Transverse colon (tissue), 4 donors: ENCODE measurements around the gene KCP. TPM values are rescaled to one million over a fixed set of nuclear protein-coding genes. Genes with fewer than 3 reads are reported as not detected.
A peak's percentile ranks its signal among the peaks of the same experiment; 100 is the strongest.

ENCODE experiments used
- DNase-seq: peaks from one replicate; pipeline ENCODE4 v3.0.0-alpha.2; 2019
- H3K27ac ChIP-seq, 4 donors: fragments of 200-600 bp; sonication (generic); 2 replicates each; pipeline ENCODE4 v1.5.1; 2016 to 2018; ENCODE audit warnings: inconsistent platforms in 4 of 4
- H3K27me3 ChIP-seq: fragments of 200-600 bp; sonication (generic); 2 replicates; pipeline ENCODE4 v1.5.1; 2017; ENCODE audit warnings: inconsistent platforms
- H3K36me3 ChIP-seq, 4 donors: fragments of 200-600 bp; sonication (generic); 2 replicates each; pipeline ENCODE4 v1.5.1; 2017 to 2019; ENCODE audit warnings: inconsistent platforms in 4 of 4
- H3K4me1 ChIP-seq, 4 donors: fragments of 200-600 bp; sonication (generic); 2 replicates each; pipeline ENCODE4 v1.5.1; 2017 to 2020; ENCODE audit warnings: inconsistent platforms in 4 of 4
- H3K4me3 ChIP-seq, 4 donors: fragments of 200-600 bp; sonication (generic); 1 replicate in 1 of 4; 2 replicates in 3 of 4; pipeline versions ENCODE4 v1.5.1 to v1.6.1; 2017 to 2019; ENCODE audit warnings: inconsistent platforms in 4 of 4
- H3K9me3 ChIP-seq, 2 donors: fragments of 200-600 bp; sonication (generic); 2 replicates each; pipeline ENCODE4 v1.5.1; 2017 to 2019; ENCODE audit warnings: inconsistent platforms in 2 of 2
- EP300 ChIP-seq: sonication (generic); formaldehyde crosslinking; IDR thresholded peaks from one replicate; pipeline ENCODE4 v1.6.1; 2017; ENCODE audit warnings: antibody characterized with exemption, low read depth
- POLR2A ChIP-seq: fragments of 450-650 bp; IDR thresholded peaks from one replicate; pipeline ENCODE4 v1.6.1; 2016; ENCODE audit warnings: antibody characterized with exemption, mild to moderate bottlenecking, moderate library complexity
- POLR2AphosphoS5 ChIP-seq, 3 donors: sonication (generic); formaldehyde crosslinking; IDR thresholded peaks; one replicate each; pipeline ENCODE4 v1.6.1; 2016; ENCODE audit warnings: antibody characterized with exemption in 3 of 3
- WGBS, 2 donors: methylation state at CpG; one replicate each; pipeline ENCODE4 v1.1.5; 2018; ENCODE audit warnings: low coverage in 1 of 2; 5-methylcytosine and 5-hydroxymethylcytosine counted together
- in situ Hi-C, 4 donors: fragments of 200-750 bp; cut with MboI; loops; one replicate each; pipeline versions ENCODE4 v1.15.0 to v1.15.1; 2017; ENCODE audit warnings: low sequenced_read_pairs in 3 of 4, low pct_ligation_motif_present in 1 of 4, low pct_unique_long_range_greater_than_20kb in 1 of 4
- intact Hi-C: fragments of 100-400 bp; cut with DNase I; formaldehyde crosslinking; loops from one replicate; pipeline ENCODE4 v1.15.1; 2023; ENCODE audit warnings: low total_unique reads
- total RNA-seq, 4 donors: library from RNA; depleted of rRNA; stranded (reverse); fragments of >200 nt; gene quantifications; one replicate each; pipeline ENCODE4 v1.1.0, GENCODE V29; 2016
- TF ChIP-seq, protein P1 (sequence below), 5 experiments: fragments of 200-600 bp in 3 of 5; fragments of 450-650 bp in 2 of 5; sonication (generic) in 3 of 5; IDR thresholded peaks; 1 replicate in 2 of 5; 2 replicates in 3 of 5; pipeline ENCODE4 v1.5.1; 2016 to 2017; ENCODE audit warnings: antibody characterized with exemption in 5 of 5, inconsistent platforms in 3 of 5, mild to moderate bottlenecking in 2 of 5, moderate library complexity in 1 of 5

Gene KCP
- total RNA-seq, 4 donors from 2014 or later: 0.32 to 0.75 (median 0.68) TPM; not detected in 1

DNA sequence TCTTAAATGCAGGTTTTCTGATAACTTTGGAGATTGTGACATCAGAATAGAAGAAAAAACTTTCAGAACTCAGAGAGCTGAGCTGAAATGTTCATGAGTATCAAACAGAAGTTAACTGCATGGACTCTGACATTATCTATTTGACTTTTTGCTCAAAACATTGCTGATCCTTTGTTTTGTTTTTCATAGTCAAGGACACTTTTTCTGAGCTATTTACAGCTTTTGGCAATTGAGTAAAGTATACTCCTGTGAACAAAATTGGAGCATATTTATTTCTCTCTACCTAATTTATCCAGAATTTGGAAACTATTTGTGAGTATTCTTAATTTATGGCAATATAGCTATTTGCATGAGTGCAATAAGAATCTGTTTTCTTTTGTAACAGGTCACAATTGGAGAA, 11.1 kb downstream of the KCP start:
- H3K36me3 ChIP-seq: no peaks in the 10 kb centered on the region
- in situ Hi-C loops (loop anchor here in 1 of 4 donors (25.0 kb wide), 1 partner anchor 287 kb away; no protein-coding TSS in a partner anchor), intact Hi-C loops (no loop called here)
- H3K9me3 ChIP-seq: peaks cover 0 to 3% of the 10 kb centered on the region in 2 donors
- no peaks in the 10 kb centered on the region for H3K27me3 ChIP-seq
- no peak for DNase-seq
- no peak for TF ChIP-seq EP300
- TF ChIP-seq POLR2A: no peak
- TF ChIP-seq, protein P1, sequence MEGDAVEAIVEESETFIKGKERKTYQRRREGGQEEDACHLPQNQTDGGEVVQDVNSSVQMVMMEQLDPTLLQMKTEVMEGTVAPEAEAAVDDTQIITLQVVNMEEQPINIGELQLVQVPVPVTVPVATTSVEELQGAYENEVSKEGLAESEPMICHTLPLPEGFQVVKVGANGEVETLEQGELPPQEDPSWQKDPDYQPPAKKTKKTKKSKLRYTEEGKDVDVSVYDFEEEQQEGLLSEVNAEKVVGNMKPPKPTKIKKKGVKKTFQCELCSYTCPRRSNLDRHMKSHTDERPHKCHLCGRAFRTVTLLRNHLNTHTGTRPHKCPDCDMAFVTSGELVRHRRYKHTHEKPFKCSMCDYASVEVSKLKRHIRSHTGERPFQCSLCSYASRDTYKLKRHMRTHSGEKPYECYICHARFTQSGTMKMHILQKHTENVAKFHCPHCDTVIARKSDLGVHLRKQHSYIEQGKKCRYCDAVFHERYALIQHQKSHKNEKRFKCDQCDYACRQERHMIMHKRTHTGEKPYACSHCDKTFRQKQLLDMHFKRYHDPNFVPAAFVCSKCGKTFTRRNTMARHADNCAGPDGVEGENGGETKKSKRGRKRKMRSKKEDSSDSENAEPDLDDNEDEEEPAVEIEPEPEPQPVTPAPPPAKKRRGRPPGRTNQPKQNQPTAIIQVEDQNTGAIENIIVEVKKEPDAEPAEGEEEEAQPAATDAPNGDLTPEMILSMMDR (IDR thresholded peaks at IDR 0.05): no peak
- no peak for TF ChIP-seq POLR2AphosphoS5 (IDR thresholded peaks at IDR 0.05)
- H3K4me1 ChIP-seq: peaks cover 0 to 5% (median 0%) of the 10 kb centered on the region in 4 donors
- no peak overlapping the region for H3K4me3 ChIP-seq
- no peak overlapping the region for H3K27ac ChIP-seq

- DNase-seq: no peak
- no peak overlapping the region for H3K27ac ChIP-seq
- peaks cover 5 to 19% (median 7%) of the 10 kb centered on the region in 4 donors for H3K4me1 ChIP-seq
- H3K27me3 ChIP-seq: peaks cover 18% of the 10 kb centered on the region
- peaks cover 0 to 3% of the 10 kb centered on the region in 2 donors for H3K9me3 ChIP-seq
- no peaks in the 10 kb centered on the region for H3K36me3 ChIP-seq
- H3K4me3 ChIP-seq: no peak overlapping the region
- in situ Hi-C loops (loop anchor here in 1 of 4 donors (25.0 kb wide), 1 partner anchor 283 kb away; no protein-coding TSS in a partner anchor), intact Hi-C loops (no loop called here)
- 71% methylated on average over 3 of the region's 3 CpGs; no CpG with 5 or more reads in 1 of the 2 donors for WGBS, 2 donors
- TF ChIP-seq, protein P1 (IDR thresholded peaks at IDR 0.05): no peak
- TF ChIP-seq POLR2AphosphoS5 (IDR thresholded peaks at IDR 0.05) (no peak), EP300 (no peak), POLR2A (no peak)
These were observed 15.2 kb downstream of the KCP start for GRCh38 chr7:128895320-128895719.

DNA sequence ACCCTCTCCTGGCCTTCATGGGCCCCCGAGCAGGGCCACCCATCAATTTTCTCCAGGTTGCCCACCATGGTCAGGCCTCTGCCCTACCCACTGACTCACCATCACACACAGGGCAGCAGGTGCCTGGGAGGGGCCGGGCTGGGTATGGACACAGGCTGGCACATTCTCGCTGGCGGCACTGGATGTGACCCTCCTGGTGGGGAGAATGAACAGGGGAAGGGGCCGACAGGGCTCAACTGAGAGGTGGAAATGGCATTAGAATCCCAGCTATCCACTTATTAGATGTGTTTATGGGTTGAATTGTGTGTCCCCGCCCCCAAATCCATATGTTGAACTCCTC, 16.4 kb downstream of the KCP start:
- no peak for DNase-seq
- Histone ChIP-seq H3K36me3 (no peaks in the 10 kb centered on the region), H3K4me3 (no peak overlapping the region), H3K9me3 (peaks cover 0 to 3% of the 10 kb centered on the region in 2 donors), H3K27me3 (peaks cover 23% of the 10 kb centered on the region), H3K4me1 (peaks cover 5 to 19% (median 7%) of the 10 kb centered on the region in 4 donors), H3K27ac (no peak overlapping the region)
- WGBS, 2 donors: 98 to 100% methylated on average over 1 to 6 of the region's 6 CpGs
- in situ Hi-C loops: loop anchor here in 1 of 4 donors (25.0 kb wide), 1 partner anchor 282 kb away; no protein-coding TSS in a partner anchor
- no peak for TF ChIP-seq POLR2A
- no peak for TF ChIP-seq EP300
- no peak for TF ChIP-seq POLR2AphosphoS5 (IDR thresholded peaks at IDR 0.05)
- TF ChIP-seq, protein P1 (IDR thresholded peaks at IDR 0.05): no peak
- intact Hi-C loops: no loop called here

DNA sequence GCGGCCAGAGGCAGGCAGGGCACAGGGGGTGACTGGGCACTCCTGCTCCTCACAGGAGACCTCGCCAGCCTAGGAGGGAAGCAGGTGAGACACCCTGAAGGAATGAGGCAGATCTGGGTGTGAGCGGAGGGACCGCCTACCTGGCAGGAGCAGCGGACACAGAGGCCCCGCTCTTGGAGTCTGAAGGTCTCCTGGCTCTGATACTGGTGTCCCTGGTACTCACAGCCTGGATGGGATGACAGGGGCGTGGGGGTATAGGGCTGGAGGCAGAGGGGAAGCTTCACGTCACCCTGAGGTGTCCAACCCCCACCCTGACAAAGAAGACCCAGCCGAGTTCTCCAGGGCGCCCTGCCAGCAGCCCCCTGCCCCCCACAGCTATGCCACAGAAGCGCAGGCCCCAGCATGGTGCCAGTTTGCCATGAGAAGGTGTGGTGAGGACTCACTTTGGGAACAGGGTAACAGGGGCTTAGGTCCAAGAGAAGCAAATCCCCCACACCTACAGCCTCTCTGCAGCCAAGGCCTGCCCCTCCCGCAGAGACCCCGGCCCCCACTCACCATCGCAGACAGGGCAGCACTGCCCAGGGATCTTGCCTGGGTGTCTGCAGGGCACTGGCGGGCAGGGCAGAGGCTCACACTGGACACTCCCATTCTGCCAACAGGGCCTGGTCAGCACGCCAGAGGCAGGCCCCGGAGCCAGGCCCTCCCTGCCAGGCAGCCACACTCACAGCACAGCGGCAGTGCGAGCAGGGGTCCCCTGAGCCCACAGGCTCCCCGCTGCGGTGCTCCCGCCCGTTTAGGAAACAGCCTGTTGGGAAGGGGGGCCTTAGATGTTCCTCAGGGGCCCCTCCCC, 17.0 kb downstream of the KCP start:
- 82% methylated on average over 23 of the region's 23 CpGs; no CpG with 5 or more reads in 1 of the 2 donors for WGBS, 2 donors
- peaks cover 26% of the 10 kb centered on the region for H3K27me3 ChIP-seq
- no peak for TF ChIP-seq POLR2AphosphoS5 (IDR thresholded peaks at IDR 0.05)
- no peak for TF ChIP-seq POLR2A
- TF ChIP-seq, protein P1 (IDR thresholded peaks at IDR 0.05): no peak
- TF ChIP-seq EP300: no peak
- no peak overlapping the region for H3K27ac ChIP-seq
- H3K4me1 ChIP-seq: peaks cover 5 to 19% (median 7%) of the 10 kb centered on the region in 4 donors
- peak; percentile 61 for DNase-seq
- intact Hi-C loops: no loop called here
- H3K9me3 ChIP-seq: no peaks in the 10 kb centered on the region
- no peaks in the 10 kb centered on the region for H3K36me3 ChIP-seq
- in situ Hi-C loops: loop anchor here in 1 of 4 donors (25.0 kb wide), 1 partner anchor 281 kb away; no protein-coding TSS in a partner anchor
- no peak overlapping the region for H3K4me3 ChIP-seq
